NB4 (cell line): ENCODE measurements around the gene INTS14.

ENCODE experiments used
- TF ChIP-seq, protein P1 (sequence below): IDR thresholded peaks from one replicate; pipeline ENCODE4 v1.5.1; 2012; ENCODE audit warnings: low read depth, low read length
- TF ChIP-seq, protein P2 (sequence below): IDR thresholded peaks from 2 replicates; pipeline ENCODE4 v1.6.1; 2011; ENCODE audit warnings: low read depth, low read length

DNA sequence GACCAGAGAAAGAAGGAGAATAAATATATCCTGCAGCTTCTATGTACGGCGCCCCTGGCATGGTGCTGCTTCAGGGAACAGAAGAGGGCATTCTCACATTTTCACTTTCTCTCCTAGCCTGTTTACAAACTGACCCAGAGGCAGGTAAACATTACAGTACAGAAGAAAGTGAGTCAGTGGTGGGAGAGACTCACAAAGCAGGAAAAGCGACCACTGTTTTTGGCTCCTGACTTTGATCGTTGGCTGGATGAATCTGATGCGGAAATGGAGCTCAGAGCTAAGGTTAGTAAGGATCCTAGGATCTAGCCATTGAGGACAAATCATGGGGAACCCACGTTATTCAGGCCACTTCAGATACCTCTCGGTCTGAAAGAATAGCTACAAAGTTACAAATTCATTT lies 54.3 kb downstream of the INTS14 start:
- TF ChIP-seq, protein P1, sequence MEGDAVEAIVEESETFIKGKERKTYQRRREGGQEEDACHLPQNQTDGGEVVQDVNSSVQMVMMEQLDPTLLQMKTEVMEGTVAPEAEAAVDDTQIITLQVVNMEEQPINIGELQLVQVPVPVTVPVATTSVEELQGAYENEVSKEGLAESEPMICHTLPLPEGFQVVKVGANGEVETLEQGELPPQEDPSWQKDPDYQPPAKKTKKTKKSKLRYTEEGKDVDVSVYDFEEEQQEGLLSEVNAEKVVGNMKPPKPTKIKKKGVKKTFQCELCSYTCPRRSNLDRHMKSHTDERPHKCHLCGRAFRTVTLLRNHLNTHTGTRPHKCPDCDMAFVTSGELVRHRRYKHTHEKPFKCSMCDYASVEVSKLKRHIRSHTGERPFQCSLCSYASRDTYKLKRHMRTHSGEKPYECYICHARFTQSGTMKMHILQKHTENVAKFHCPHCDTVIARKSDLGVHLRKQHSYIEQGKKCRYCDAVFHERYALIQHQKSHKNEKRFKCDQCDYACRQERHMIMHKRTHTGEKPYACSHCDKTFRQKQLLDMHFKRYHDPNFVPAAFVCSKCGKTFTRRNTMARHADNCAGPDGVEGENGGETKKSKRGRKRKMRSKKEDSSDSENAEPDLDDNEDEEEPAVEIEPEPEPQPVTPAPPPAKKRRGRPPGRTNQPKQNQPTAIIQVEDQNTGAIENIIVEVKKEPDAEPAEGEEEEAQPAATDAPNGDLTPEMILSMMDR, result no peak
- TF ChIP-seq, protein P2, sequence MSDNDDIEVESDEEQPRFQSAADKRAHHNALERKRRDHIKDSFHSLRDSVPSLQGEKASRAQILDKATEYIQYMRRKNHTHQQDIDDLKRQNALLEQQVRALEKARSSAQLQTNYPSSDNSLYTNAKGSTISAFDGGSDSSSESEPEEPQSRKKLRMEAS, result no peak
